Hematopoietic multipotent progenitor cell treated with erythropoietin and hydrocortisone succinate and interleukin-3 and kit ligand, for 4 days (in vitro differentiated cells): ENCODE measurements around the gene PGC.

ENCODE experiments used
- DNase-seq: peaks from one replicate; pipeline ENCODE4 v3.0.0-alpha.2; 2015

PGC gene

GRCh38 chr6:41743406-41744235 lies 3.6 kb downstream of the PGC start:
- DNase-seq: no peak

- DNase-seq: no peak
Measured at GRCh38 chr6:41741625-41742490, 5.3 kb downstream of the PGC start.

- no peak for DNase-seq
Measured at GRCh38 chr6:41740366-41741162, 6.6 kb downstream of the PGC start.

- no peak for DNase-seq
Measured at GRCh38 chr6:41739041-41739440, 8.2 kb downstream of the PGC start.

GRCh38 chr6:41737591-41738130 lies 9.5 kb downstream of the PGC start:
- no peak for DNase-seq

GRCh38 chr6:41736800-41737555 lies 10.2 kb downstream of the PGC start:
- DNase-seq: no peak

- no peak for DNase-seq
Measured at GRCh38 chr6:41736186-41736733, 10.9 kb downstream of the PGC start.

- peak; percentile 95 for DNase-seq
Measured at GRCh38 chr6:41735427-41736185, 11.6 kb downstream of the PGC start, which contains the start of gene TFEB. TSS of gene TFEB (minus strand) at chr6:41735608. CDS start at chr6:41691213, 44,395 bp downstream.

- peak; percentile 55 for DNase-seq
Measured at GRCh38 chr6:41734666-41735426, 12.4 kb downstream of the PGC start.

GRCh38 chr6:41733707-41734665 lies 13.2 kb downstream of the PGC start:
- DNase-seq: peak; percentile 70

- no peak for DNase-seq
Measured at GRCh38 chr6:41733360-41733706, 13.9 kb downstream of the PGC start.

- DNase-seq: peak; percentile 20
Measured at GRCh38 chr6:41732591-41733359, 14.4 kb downstream of the PGC start.

- no peak for DNase-seq
Measured at GRCh38 chr6:41732149-41732548, 15.0 kb downstream of the PGC start.

GRCh38 chr6:41731561-41732086 lies 15.6 kb downstream of the PGC start:
- DNase-seq: no peak

GRCh38 chr6:41730531-41731436 lies 16.4 kb downstream of the PGC start:
- DNase-seq: peak; percentile 65

- DNase-seq: no peak
Measured at GRCh38 chr6:41729624-41730023, 17.6 kb downstream of the PGC start.

- no peak for DNase-seq
Measured at GRCh38 chr6:41728954-41729353, 18.2 kb downstream of the PGC start.
